CD4-positive, alpha-beta T cell treated with Interleukin-10 for 1 hour (primary cell): ENCODE data around the gene ARFIP1.
"Not testable (repeated sequence)": the region's sequence is repeated elsewhere in the genome, so short reads cannot be mapped to it uniquely, and the experiment has no call there.

Source experiments
- DNase-seq: peaks from one replicate; pipeline ENCODE4 v3.0.0-alpha.2; 2020

Gene ARFIP1

DNA sequence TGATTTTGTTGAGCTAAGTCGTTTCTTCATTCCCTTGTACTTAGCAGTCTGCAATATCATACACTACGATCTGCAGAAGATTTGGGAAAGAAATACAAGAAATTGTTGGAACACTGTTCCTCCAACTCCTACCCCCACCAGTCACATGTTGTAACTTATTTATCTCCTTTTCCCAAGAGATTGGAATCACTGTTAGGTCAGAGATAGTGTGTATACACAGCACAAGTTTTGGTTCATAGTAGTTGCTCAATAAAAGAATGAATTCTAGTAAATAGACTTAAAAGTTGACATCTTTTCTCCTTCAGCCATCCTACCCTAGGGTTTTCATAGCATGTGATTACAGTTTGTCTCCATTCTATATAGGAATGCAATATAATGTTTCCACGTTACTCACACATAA, 68.8 kb downstream of the ARFIP1 start:
- DNase-seq = no peak

GRCh38 chr4:152849350-152849749, 69.6 kb downstream of the ARFIP1 start:
- DNase-seq = no peak

GRCh38 chr4:152850377-152850776, 70.6 kb downstream of the ARFIP1 start:
- DNase-seq = peak; percentile 26

- no peak for DNase-seq
Observed at GRCh38 chr4:152851226-152851625, 71.5 kb downstream of the ARFIP1 start.

DNA sequence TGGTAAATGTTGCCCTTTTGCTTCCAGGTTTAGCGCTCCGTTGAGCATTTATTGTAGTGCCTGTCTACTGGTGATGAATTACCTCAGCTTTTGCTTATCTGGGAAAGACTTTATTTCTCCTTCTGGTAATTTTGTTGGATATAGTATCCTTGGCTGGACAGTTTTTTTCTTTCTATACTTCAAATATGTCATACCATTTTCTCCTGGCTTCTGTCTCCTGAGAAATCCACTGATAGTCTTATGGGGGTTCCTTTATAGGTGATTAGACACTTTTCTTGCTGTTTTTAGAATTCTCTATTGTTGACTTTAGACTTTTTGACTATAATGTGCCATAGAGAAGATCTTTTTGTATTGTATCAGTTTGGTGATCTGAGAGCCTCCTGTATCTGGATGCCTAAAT, 73.5 kb downstream of the ARFIP1 start:
- no peak for DNase-seq

GRCh38 chr4:152854016-152854415, 74.3 kb downstream of the ARFIP1 start:
- not testable (repeated sequence) for DNase-seq

- DNase-seq = no peak
Observed at GRCh38 chr4:152856960-152857359, 77.2 kb downstream of the ARFIP1 start.

DNA sequence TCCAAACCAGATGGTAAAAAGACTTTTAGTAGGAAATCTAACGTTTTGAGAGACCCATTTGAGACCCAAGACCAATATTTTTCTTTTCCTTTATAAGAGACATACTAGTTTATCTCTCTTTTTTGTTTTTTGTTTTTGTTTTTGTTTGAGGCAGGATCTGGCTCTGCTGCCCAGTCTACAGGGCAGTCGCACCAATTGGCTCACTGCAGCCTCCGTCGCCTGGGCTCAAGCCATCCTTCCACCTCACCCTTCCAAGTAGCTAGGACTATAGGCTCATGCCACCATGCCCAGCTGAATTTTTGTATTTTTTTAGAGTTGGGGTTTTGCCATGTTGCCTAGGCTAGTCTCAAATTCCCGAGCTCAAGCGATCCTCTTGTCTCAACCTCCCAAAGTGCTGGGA, 79.2 kb downstream of the ARFIP1 start:
- DNase-seq = no peak

- no peak for DNase-seq
Observed at GRCh38 chr4:152860046-152860445, 80.3 kb downstream of the ARFIP1 start.

DNA sequence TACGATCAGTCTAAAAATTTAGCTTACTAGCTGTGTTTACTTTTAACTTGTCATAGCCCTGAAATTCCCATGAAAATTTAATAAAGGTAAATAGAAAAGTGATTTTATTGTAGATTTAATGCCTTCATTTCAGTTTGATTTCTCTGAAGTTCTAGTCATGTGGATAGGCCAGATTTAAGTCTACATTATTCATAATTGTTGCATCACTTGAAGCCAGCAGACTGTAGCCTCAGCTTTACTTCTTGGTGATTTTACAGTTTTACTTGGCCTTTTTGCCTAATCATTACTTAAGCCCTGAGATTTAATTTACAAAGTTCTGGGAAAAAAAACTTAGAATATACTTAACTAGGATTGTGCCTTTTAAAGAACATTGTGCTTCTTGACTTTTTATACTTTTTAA, 82.9 kb downstream of the ARFIP1 start:
- DNase-seq = no peak

GRCh38 chr4:152864361-152864760, 84.6 kb downstream of the ARFIP1 start:
- no peak for DNase-seq

DNA sequence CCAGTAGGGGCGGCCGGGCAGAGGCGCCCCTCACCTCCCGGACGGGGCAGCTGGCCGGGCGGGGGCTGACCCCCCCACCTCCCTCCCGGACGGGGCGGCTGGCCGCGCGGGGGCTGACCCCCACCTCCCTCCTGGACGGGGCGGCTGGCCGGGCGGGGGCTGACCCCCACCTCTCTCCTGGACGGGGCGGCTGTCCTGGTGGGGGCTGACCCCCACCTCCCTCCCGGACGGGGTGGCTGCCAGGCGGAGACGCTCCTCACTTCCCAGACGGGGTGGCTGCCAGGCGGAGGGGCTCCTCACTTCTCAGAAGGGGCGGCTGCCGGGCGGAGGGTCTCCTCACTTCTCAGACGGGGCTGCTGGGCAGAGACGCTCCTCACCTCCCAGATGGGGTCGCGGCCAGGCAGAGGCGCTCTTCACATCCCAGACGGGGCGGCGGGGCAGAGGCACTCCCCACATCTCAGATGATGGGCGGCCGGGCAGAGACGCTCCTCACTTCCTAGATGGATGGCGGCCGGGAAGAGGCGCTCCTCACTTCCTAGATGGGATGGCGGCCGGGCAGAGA, 86.8 kb downstream of the ARFIP1 start:
- not testable (repeated sequence) for DNase-seq

GRCh38 chr4:152870606-152871005, 90.9 kb downstream of the ARFIP1 start:
- no peak for DNase-seq

DNA sequence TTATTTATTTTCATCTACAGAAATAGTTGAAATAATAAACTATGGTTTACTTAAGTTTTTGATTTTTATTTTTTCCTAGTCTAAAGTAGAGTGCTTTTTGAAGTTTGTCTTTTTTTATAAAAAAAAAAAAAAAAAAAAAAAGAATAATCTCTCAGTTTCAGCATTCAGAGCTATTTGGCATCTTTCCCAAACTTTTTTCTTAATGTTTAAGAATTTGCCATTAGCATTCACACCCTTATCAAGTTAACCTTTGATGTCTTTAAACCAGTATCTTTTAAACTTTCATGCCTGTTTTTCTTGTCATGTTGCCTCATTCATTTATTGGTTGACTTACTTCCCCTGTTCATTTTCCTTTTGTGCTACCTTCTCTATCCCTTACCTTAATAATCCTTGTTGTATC, 95.5 kb downstream of the ARFIP1 start:
- DNase-seq = no peak

DNA sequence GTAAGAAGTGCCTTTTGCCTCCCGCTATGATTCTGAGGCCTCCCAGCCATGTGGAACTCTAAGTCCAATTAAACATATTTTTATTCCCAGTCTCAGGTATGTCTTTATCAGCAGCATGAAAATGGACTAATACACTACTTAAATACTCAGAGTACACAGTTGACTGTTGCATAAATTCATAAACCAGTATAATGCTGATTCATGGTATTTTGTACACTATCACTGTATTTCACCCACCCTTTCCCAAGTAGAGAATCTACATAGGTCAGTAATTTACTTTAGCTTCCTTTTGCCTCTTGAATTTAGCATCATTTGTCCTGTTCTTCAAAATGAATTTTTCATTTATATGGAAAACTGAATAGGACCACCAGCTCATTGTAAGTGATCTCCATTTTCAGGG, 98.1 kb downstream of the ARFIP1 start:
- no peak for DNase-seq

DNA sequence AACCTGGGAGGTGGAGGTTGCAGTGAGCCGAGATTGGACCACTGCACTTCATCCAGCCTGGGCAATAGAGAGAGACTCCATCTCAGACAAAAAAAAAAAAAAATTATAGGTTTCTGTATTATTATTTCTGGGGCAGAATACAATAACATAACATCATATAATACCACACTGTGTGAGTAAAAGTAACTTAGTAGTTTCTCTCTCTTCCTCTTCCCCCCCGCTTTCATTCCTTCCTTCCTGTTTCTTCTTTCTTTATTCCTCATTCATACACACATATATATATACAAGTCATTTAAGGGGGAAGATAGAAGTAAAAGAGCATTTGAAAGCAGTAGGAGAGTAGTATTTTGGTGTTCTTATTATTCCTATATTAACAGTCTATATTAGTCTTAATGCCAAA, 100.5 kb downstream of the ARFIP1 start:
- no peak for DNase-seq

GRCh38 chr4:152881974-152882373, 102.2 kb downstream of the ARFIP1 start:
- no peak for DNase-seq

- no peak for DNase-seq
Observed at GRCh38 chr4:152885185-152885584, 105.4 kb downstream of the ARFIP1 start.

DNA sequence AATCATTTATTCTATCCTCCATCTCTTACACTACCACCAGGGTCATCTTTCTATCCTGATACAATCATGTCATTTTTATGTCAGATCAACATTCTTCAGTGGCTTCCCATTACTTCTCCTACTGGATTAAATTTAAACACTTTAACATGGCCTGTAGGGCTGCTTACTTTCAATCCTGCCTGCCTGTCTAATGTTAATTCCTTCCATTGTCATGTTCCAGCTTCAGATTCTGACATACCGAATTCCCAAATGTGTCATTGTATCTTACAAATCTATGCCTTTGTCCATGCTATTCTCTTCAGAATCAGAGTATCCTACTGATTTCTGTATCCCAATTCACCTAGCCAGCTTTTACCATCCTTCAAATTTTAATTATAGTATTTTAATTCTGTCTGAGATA, 106.4 kb downstream of the ARFIP1 start:
- no peak for DNase-seq

DNA sequence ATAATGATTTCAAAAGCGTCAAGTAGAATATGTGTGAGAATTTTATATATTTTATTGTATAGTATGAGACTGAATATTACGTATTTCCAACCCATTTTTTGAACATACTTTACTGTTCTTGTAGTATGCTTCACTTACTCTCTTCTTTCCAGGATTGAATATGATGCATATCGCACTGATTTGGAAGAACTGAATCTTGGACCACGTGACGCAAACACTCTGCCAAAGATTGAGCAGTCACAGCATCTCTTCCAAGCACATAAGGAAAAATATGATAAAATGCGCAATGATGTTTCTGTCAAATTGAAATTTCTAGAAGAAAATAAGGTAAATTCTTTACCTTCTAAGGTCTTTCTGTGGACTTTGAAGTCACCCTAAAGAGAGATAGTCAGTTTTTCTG, 108.2 kb downstream of the ARFIP1 start:
- DNase-seq = no peak

- no peak for DNase-seq
Observed at GRCh38 chr4:152892974-152893373, 113.2 kb downstream of the ARFIP1 start.

DNA sequence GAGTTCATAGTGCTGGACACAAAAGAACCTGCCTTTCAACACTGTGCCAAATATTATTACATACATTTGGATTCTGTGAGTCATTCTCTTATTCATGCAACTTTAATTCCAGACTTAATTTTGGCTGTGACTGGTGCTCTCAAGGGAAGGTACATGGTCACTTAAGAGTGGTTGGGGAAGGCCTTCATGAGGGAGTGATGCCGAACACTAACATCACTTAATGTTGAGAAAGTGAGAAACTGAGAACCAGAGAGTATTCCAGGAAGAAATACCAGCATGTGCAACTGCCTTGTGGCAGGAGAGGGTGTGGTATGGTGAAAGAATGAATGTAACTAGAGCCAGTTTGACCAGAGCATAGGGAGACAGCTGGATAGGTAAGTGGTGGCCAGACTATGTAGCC, 114.9 kb downstream of the ARFIP1 start:
- DNase-seq = no peak

DNA sequence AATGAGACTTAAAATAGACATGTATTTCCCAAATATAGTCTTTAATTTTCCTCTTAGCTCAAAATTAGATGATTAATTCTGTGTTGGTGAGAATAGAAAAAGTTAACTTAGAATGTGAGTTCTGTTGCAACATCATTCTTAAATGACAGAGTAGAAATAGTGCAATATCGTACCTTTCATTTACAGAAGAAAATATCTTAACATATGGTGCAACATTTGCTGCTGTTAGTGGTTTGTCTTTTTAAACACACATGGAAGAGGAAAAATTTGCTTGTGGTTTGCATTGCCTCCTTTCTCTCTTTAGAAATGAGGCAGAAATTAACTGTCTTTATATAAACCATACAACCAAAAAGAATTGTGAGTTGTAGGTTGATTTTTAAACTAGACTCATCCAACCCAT, 117.1 kb downstream of the ARFIP1 start:
- no peak for DNase-seq

DNA sequence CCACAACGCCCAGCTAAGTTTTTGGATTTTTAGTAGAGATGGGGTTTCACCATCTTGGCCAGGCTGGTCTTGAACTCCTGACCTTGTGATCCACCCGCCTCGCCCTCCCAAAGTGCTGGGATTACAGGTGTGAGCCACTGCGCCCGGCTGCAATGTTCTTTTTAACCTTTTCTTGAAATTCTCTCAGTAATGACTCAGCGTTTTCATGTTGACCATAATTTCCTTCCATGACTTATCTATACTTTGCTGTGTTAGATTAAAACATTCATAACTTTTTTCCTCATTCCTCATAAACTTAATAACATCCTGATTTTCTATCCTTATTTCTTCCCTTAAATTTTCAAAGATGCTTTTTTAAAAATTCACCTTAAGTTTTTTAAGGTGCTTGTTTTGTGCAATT, 118.4 kb downstream of the ARFIP1 start:
- not testable (repeated sequence) for DNase-seq

- DNase-seq = no peak
Observed at GRCh38 chr4:152898606-152899005, 118.9 kb downstream of the ARFIP1 start.

DNA sequence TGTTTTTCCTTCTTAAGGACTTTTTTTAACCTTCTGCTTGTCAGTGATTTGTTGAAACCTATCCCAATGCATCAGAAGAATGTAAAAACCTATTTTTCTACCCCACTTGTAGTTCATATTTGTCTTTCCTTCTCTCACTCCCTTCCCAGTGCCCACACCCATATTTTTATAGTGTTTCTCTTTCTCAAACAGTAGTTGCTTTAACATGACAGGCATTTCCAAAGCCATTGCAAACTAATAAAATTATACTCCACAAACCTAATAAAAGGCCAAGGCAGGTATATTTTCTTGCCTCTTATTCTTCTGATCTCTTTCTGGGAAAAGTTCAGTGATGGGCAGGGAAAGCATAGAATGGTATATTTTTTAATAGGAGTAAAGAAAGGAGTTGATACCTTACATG, 120.6 kb downstream of the ARFIP1 start:
- DNase-seq = no peak
